Retinal pigment epithelial cell (primary cell): Measurements from ENCODE around the gene TAX1BP3.

ENCODE experiments used
- DNase-seq: peaks from one replicate; pipeline ENCODE4 v3.0.0-alpha.2; 2010; ENCODE audit warnings: low read depth
- H3K4me3 ChIP-seq: 2 replicates; pipeline ENCODE4 v1.5.1; 2011; ENCODE audit warnings: mild to moderate bottlenecking, low read length, control low read depth, moderate library complexity
- TF ChIP-seq, protein P1 (sequence below): conservative IDR thresholded peaks from 2 replicates; pipeline ENCODE4 v1.5.1; 2011; ENCODE audit warnings: low read depth, low read length, control low read depth, inconsistent platforms

Gene TAX1BP3

GRCh38 chr17:3635474-3636153, 32.8 kb downstream of the TAX1BP3 start:
- no peak for DNase-seq

DNA sequence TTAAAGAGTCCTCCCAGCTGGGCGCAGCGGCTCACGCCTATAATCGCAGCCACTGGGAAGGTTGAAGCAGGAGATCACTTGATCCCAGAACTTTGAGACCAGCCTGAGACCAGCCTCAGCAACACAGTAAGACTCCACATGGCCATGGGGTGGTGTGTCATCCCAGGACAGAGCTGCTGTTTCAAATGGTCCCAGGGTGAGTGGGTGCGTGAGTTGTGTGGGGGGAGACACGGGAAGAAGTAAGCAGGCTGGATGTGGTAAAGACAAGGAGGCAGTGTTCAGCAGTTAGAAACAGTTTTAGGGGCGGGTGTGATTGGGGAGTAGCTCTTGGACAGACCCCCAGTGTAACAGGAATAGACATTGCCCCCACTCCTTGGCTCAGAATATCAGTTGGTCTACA, 36.1 kb downstream of the TAX1BP3 start:
- TF ChIP-seq, protein P1, sequence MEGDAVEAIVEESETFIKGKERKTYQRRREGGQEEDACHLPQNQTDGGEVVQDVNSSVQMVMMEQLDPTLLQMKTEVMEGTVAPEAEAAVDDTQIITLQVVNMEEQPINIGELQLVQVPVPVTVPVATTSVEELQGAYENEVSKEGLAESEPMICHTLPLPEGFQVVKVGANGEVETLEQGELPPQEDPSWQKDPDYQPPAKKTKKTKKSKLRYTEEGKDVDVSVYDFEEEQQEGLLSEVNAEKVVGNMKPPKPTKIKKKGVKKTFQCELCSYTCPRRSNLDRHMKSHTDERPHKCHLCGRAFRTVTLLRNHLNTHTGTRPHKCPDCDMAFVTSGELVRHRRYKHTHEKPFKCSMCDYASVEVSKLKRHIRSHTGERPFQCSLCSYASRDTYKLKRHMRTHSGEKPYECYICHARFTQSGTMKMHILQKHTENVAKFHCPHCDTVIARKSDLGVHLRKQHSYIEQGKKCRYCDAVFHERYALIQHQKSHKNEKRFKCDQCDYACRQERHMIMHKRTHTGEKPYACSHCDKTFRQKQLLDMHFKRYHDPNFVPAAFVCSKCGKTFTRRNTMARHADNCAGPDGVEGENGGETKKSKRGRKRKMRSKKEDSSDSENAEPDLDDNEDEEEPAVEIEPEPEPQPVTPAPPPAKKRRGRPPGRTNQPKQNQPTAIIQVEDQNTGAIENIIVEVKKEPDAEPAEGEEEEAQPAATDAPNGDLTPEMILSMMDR, result no peak
- DNase-seq, result no peak
- no peak overlapping the region for H3K4me3 ChIP-seq

More at GRCh38 chr17:3635474-3636153, 32.8 kb downstream of the TAX1BP3 start:
- TF ChIP-seq, protein P1, result no peak
- H3K4me3 ChIP-seq, result peak overlapping the region; percentile 86

- no peak for DNase-seq
- no peak overlapping the region for H3K4me3 ChIP-seq
- TF ChIP-seq, protein P1, result no peak
These were observed 37.6 kb downstream of the TAX1BP3 start for GRCh38 chr17:3630781-3631180.

DNA sequence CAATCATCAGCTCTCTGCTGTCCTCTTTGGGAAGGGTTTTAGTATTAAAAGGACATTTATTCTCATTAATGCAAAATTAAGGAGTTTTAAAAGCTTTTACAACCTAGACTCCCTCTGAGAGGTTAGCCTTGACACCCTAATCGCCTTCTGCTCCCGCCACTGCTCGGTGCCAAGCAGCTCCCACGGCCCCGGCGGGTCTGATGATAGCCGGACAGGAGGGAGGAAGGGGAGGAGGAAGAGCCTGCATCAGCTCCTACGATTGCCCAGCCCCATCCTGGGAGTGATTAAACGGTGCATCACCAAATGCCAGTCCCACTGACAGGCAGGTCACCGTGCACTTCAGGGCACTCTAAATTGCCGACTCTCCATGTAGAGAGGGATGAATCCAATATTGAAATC, 40.6 kb downstream of the TAX1BP3 start:
- DNase-seq, result no peak
- TF ChIP-seq, protein P1, result no peak

DNA sequence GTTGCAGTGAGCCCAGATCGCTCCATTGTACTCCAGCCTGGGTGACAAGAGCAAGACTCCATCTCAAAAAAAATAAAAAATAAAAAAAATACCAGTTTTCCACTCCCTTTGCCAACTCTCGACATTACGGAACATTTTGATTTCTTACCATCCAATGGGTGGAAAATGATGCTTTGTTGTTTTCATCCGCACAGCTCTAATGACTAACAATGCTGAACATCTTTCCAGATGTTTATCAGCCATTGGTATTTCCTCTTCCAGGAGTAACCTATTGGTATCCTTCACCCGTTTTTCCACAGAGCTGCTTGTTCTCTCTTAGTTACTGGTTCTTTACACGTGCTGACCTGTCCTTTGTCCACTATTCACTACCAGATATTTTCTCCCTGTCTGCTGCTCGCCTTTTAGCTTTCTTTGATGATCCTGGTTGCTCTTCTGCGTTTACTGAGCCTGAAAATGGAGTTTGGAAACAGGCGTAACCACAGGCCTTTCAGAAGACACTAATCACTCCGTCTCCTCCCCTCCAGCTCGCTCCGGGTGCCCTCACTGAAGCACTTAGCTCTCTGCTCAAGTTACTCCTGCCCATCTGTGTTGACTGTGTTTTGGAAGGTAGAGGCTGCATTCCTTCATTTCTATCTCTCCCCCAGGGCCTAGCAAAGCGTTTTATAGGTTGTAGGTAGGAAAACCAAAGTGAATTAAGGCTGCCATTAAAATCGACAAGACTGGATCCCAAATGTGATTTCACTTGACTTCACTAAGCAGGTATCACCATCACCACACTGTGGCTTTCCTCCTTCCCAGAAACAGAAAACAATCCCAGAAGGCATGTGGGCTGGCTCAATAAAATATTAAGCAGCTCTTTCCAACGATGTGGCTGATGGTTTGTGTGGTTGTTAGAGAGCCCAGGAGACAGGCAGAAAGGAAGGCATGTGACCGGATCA, 41.3 kb downstream of the TAX1BP3 start:
- TF ChIP-seq, protein P1, result no peak
- no peak overlapping the region for H3K4me3 ChIP-seq
- no peak for DNase-seq

More for the DNA sequence above, 40.6 kb downstream of the TAX1BP3 start:
- no peak overlapping the region for H3K4me3 ChIP-seq

GRCh38 chr17:3622977-3623594, 45.3 kb downstream of the TAX1BP3 start:
- TF ChIP-seq, protein P1, result no peak
- no peak overlapping the region for H3K4me3 ChIP-seq
- no peak for DNase-seq
